Right hindlimb (tissue), 1 donor: Measurements from ENCODE around the gene ADD3.

ENCODE experiments used
- DNase-seq: peaks from one replicate; pipeline ENCODE4 v3.0.0-alpha.2; 2018

The ADD3 gene

GRCh38 chr10:110074298-110074697 is 66.5 kb downstream of the ADD3 start:
- no peak for DNase-seq

GRCh38 chr10:110074758-110075671 is 67.2 kb downstream of the ADD3 start:
- DNase-seq, result peak; percentile 71

- no peak for DNase-seq
Observed at GRCh38 chr10:110075686-110076085, 67.9 kb downstream of the ADD3 start.

GRCh38 chr10:110076559-110077318 is 69.0 kb downstream of the ADD3 start:
- DNase-seq, result peak; percentile 38

- no peak for DNase-seq
Observed at GRCh38 chr10:110077436-110078130, 69.8 kb downstream of the ADD3 start.

GRCh38 chr10:110078317-110078716 is 70.5 kb downstream of the ADD3 start:
- no peak for DNase-seq

GRCh38 chr10:110081911-110082310 is 74.1 kb downstream of the ADD3 start:
- no peak for DNase-seq

GRCh38 chr10:110083884-110084283 is 76.1 kb downstream of the ADD3 start:
- no peak for DNase-seq

GRCh38 chr10:110087682-110088081 is 79.9 kb downstream of the ADD3 start:
- no peak for DNase-seq

- no peak for DNase-seq
Observed at GRCh38 chr10:110088367-110089104, 80.8 kb downstream of the ADD3 start.

GRCh38 chr10:110091830-110092229 is 84.0 kb downstream of the ADD3 start:
- DNase-seq, result no peak

GRCh38 chr10:110093722-110094121 is 85.9 kb downstream of the ADD3 start:
- no peak for DNase-seq

- DNase-seq, result no peak
Observed at GRCh38 chr10:110094786-110095185, 87.0 kb downstream of the ADD3 start.

GRCh38 chr10:110101464-110102144 is 93.8 kb downstream of the ADD3 start:
- no peak for DNase-seq

- DNase-seq, result no peak
Observed at GRCh38 chr10:110103921-110104461, 96.2 kb downstream of the ADD3 start.

GRCh38 chr10:110105873-110106272 is 98.1 kb downstream of the ADD3 start:
- no peak for DNase-seq

- no peak for DNase-seq
Observed at GRCh38 chr10:110107430-110107829, 99.6 kb downstream of the ADD3 start.

GRCh38 chr10:110107887-110108286 is 100.1 kb downstream of the ADD3 start:
- DNase-seq, result no peak

GRCh38 chr10:110109511-110109910 is 101.7 kb downstream of the ADD3 start:
- DNase-seq, result no peak

- no peak for DNase-seq
Observed at GRCh38 chr10:110110338-110110737, 102.6 kb downstream of the ADD3 start.

- no peak for DNase-seq
Observed at GRCh38 chr10:110113670-110114337, 106.0 kb downstream of the ADD3 start.
